IPS-11a (cell line): ENCODE data around the gene HTT-AS.

Source experiments
- H3K4me3 ChIP-seq: one replicate; pipeline ENCODE4 v1.5.1; 2013; ENCODE audit warnings: low read depth, low read length, control low read depth

The HTT-AS gene

DNA sequence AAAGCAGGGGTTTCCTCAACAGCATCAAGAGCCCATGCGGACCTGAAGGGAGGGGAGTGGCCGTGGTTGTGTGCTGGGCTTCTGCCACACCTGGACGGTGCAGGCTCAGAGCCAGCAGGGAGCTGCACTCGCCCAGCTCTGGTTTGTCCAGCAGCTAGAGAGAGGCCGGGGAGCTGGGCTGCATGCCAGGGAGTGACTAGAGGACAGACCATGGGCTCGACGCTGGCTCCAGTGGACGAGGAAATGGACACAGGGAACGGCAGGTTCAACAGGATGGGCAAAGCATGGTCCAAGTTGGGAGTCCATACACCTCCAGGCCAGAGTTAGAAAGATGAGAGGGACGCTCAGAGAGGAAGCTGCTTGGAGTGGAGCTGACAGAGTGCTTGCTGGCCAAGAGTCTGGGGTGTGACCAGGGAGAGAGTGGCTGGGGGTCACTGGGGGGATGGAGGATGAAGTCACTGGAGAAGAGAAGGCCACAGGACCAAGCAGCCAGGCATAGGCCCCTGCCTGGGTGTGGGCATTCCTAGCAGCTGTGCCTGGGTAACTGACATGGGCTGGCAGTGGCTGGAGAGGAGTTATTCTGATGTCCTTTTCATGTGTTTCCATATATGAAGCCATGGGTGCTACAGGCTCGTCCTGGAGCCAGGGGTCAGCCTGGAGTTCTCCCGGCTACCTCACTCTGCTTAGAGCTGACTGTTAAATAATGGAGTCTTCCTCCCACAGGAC, 42.8 kb downstream of the HTT-AS start:
- H3K4me3 ChIP-seq: no peak overlapping the region

DNA sequence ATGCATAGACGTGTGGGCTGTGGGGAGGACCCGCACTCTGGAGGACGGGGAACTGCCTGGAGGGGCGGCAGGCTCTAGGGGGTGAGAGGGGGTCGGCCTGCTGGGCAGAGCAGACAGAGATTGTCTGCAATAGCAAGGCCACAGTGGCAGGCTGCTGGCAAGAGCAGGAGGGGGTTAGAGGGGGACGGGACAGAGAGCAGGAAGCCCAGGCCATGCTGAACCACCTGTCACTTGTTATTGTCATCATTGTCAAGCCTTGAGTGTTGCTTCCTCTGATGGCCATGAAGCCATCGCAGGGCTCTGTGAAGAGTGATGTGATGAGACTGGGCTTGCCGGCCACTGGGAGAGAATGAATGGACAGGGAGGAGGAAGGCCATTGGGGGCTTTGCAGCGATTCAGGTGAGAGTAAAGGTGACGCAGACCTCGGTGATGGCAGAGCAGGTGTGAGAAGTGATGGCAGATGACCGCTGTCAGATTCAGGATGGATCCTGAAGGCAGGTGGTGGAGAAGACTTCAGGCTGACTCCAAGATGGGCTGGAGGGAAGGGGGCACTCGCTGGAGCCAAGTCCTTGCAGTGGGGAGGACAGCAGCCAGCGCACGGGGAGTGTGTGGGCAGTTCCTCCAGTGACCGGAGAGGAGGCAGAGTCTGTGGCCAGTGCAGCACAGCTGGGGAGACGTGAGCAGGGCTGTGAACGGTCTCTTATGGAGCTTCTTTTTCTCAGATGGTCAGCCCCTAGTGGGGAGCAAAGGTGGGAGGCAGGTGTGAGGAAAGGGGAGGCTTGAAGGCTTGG, 43.6 kb downstream of the HTT-AS start:
- no peak overlapping the region for H3K4me3 ChIP-seq

DNA sequence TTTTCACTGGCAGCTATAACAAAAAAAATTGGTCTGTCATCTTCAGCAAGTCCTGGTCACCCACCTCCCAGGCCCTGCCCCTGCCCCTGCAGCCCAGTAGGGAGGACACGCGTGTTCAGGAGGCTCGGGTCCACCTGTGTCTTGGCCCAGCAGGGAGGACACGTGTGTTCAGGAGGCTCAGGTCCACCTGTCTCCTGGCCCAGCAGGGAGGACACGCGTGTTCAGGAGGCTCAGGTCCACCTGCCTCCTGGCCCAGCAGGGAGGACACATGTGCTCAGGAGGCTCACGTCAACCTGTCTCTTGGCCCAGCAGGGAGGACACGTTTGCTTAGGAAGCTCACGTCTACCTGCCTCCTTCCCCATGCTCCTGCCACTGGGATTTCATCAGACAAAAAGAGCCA, 44.9 kb downstream of the HTT-AS start:
- H3K4me3 ChIP-seq: no peak overlapping the region

DNA sequence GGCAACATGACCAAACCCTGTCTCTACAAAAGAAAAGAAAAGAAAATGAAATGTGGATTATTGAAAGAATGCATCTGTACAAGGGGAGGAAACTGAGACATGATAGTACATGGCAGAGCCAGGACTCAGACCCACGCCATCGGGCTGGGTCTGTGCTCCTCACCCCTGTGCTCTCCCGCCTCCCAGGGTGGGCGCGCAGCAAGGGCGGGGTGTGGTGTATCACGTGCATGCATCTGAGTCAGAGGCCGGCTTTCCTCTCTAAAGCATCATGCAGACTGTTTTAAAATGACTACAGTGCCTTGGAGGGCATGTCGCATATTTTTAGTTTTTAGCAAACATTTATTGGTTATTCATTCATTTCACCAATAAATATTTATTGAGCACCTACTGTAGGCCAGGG, 47.8 kb downstream of the HTT-AS start:
- no peak overlapping the region for H3K4me3 ChIP-seq

DNA sequence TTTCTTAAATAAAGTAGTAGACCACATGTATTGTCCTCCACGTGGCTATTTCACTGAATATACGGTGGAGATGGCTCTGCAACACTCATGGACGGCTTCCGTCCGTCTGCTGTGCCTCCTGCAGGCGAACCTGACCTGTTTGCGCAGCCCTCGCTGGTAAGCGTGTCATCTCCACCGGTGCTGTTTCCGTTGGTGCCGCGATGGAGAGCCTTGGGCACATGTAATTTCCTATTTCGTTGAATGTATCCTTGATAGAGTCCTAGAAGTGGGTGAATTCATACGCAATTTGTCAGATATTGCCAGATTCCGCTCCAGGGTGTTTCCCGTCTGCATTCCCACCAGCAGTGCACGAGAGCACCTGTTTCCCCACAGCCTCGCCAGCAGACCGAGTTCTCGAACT, 48.5 kb downstream of the HTT-AS start:
- H3K4me3 ChIP-seq: no peak overlapping the region

DNA sequence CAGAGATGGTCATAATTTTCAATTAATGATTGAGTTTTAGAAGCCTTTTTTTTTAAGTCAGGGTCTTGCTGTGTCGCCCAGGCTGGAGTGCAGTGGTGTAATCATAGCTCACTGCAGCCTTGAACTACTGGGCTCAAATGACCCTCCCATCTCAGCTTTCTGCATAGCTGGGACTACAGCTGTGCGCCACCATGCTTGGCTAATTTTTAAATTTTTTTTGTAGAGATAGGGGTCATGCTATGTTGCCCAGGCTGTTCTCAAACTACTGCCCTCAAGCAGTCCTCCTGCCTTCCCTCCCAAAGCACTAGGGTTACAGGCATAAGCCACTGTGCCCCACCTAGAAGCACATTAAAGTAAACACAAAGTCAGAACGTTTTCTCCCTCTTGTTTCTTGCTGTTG, 51.7 kb downstream of the HTT-AS start:
- no peak overlapping the region for H3K4me3 ChIP-seq

DNA sequence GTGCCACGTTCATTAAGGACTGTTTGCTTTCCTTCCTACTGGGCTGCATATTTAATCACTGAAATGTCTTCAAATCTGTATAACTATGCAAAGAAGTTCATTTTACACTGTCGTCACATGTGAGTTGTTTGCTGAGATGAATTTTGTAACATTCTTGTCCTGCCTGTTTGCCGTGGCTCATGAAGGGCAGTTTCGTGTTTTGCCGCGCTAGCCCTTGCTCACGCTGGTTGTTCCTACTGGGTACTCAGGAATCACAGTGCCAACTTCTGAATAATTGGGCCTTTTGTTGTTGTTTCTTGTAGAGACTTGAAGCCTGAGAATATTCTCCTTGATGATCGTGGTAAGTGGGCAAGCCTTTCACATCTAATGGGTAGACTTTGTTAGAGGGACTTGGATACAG, 52.2 kb downstream of the HTT-AS start:
- H3K4me3 ChIP-seq: no peak overlapping the region

DNA sequence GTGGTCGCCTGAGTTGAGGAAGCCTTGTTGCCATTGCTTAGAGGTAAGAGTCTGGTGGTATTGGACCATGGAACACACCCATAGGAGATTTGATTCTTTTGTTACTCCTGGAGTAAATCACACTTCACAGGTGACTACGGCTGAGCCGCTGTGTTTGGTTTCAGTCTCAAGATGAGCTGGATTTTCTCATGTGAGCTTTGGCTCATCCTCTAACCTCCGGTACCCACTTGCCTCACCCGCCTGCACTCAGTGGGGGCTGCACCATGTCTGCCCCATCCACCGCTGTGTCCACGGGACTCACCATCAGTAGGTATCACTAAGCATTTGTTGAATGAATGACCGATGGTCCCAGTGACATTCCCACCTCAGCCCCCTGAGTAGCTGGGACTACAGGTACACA, 52.7 kb downstream of the HTT-AS start:
- no peak overlapping the region for H3K4me3 ChIP-seq

DNA sequence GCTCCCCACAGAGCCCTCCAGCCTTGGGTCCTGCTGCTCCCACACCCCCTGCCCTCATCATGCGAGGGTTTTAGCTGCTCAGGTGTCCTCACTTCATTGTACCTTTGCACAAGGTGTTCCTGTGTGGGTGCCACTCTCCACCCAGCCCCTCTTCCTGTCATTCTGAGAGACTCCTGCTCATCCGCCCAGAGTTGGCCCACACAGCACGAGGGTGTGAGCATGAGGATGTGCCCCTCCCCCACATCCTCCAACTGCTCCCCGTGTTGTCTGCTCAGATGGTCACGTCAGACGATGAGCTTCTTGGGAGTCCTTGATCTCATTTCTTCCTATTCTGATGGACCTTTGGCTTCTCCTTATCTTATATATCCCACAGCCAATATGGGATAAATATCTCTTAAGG, 53.2 kb downstream of the HTT-AS start:
- H3K4me3 ChIP-seq: no peak overlapping the region

DNA sequence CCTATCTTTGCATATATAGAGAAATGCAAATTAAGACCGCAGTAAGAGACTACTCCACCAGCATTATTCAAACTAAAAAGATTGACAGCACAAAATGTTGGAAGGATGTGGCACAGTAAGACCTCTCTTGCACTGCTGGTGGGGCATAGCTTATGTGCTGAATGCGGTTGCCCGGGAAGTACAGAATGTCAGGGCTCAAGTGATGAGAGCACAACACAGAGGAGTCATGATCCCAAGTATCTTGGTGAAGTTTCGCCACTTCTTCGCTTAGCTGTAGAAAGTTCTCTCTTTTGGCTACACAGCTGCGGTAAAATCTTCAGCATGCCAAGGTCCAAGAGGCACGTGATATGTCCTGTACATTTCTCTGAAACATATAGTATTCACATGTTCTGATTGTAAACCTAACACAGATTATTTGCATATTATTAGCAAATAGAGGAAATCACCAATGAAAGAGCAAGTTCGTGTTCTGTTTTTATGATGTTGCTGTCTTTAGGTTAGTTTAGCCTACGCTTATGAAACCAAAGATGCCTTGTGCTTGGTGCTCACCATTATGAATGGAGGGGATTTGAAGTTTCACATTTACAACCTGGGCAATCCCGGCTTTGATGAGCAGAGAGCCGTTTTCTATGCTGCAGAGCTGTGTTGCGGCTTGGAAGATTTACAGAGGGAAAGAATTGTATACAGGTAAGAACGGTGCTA, 55.0 kb downstream of the HTT-AS start:
- no peak overlapping the region for H3K4me3 ChIP-seq

DNA sequence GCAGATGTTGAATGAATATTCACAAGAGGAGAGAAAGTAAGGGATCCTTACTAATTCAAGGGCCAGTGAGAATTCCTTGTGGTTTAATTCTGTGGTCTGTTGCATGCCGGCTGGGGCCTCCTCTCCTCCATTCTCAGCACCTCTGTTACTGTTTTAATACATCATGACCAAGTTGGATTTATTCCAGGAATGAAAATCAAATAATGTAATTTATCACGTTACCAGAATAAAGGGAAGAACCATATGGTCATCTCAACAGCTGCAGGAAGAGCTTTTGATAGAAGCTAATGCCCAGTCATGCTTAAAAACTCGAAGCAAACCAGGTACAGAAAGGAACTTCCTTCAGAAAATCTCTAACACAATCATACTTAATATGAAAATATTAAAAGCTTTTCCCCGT, 56.8 kb downstream of the HTT-AS start:
- no peak overlapping the region for H3K4me3 ChIP-seq

DNA sequence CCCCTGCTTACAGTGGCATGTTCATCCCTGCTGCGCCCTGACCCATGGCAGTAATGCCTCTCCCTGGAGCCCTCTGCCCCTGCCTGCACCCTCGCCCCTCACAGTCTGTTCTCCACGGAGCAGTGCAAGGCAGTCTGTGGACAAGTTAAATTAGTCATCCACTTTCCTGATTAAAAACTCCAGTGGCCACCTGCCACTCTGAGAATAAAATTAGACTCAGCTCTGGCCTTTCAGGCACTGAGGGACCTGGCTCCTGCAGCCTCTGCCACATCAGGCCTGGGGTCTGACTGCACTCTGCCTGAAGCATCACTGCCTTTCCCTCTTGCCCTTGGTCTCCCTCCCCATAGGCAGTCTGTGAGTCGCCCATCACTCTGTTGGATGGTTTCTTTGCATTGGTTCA, 57.4 kb downstream of the HTT-AS start:
- H3K4me3 ChIP-seq: no peak overlapping the region

DNA sequence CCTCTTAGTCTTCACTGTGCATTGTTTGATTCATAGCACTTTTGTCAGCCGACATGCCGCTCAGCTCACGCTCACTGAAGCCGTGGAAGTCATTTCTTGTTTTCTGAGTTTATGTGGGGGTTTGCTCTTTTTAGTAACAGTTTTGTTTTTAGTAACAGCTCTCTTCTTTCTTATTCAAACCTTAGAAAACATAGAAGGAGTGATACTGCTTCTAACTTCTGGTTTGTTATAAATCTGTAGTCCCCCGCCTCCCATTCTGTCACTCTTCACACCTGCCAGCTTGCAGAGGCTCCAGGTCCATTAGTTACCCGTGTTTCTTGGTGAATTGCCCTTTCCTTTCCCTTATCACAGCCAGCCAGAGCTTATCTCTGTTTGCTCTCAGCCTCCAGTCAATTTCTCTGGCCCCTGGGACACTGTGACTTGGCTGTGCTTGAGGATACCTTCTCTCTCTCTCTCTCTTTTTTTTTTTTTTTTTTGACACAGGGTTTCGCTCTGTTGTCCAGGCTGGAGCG, 60.4 kb downstream of the HTT-AS start:
- H3K4me3 ChIP-seq: no peak overlapping the region
